Astrocyte of the spinal cord (primary cell): ENCODE data around the gene SOX12.

Source experiments
- DNase-seq: peaks from one replicate; pipeline ENCODE4 v3.0.0; 2011; ENCODE audit warnings: low read depth, low spot score
- H3K4me3 ChIP-seq: 2 replicates; pipeline ENCODE4 v1.5.1; 2011; ENCODE audit warnings: low read depth, mild to moderate bottlenecking, low read length, moderate library complexity
- in situ Hi-C: cut with HindIII; loops from 2 replicates; pipeline ENCODE4 v1.10.0; 2017; ENCODE audit warnings: low sequenced_read_pairs
- TF ChIP-seq, protein P1 (sequence below): IDR thresholded peaks from 2 replicates; pipeline ENCODE4 v1.5.1; 2012; ENCODE audit warnings: low read depth, mild to moderate bottlenecking, low read length, inconsistent platforms

SOX12 gene

DNA sequence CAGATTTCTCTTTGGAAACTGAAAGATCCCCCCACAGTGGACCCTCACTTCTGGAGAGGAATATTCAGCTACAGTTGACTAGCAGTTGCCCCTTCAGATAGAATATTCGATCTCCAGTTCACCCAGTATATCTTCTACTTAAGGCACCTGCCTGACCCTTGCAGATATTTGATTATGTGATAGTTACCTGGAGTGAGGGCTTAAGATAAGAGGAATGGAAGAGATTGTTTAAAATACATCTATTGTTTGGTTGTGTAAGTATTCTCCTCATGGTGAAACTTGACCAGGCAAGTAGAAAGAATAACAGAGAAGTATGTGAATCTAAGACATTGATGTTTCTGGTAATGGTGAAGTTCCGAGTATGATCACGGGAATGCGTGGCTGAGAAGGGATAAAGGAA, 29.5 kb upstream of the SOX12 start:
- H3K4me3 ChIP-seq, result no peak overlapping the region
- TF ChIP-seq, protein P1, sequence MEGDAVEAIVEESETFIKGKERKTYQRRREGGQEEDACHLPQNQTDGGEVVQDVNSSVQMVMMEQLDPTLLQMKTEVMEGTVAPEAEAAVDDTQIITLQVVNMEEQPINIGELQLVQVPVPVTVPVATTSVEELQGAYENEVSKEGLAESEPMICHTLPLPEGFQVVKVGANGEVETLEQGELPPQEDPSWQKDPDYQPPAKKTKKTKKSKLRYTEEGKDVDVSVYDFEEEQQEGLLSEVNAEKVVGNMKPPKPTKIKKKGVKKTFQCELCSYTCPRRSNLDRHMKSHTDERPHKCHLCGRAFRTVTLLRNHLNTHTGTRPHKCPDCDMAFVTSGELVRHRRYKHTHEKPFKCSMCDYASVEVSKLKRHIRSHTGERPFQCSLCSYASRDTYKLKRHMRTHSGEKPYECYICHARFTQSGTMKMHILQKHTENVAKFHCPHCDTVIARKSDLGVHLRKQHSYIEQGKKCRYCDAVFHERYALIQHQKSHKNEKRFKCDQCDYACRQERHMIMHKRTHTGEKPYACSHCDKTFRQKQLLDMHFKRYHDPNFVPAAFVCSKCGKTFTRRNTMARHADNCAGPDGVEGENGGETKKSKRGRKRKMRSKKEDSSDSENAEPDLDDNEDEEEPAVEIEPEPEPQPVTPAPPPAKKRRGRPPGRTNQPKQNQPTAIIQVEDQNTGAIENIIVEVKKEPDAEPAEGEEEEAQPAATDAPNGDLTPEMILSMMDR, result no peak
- in situ Hi-C loops, result no loop called here
- DNase-seq, result no peak

DNA sequence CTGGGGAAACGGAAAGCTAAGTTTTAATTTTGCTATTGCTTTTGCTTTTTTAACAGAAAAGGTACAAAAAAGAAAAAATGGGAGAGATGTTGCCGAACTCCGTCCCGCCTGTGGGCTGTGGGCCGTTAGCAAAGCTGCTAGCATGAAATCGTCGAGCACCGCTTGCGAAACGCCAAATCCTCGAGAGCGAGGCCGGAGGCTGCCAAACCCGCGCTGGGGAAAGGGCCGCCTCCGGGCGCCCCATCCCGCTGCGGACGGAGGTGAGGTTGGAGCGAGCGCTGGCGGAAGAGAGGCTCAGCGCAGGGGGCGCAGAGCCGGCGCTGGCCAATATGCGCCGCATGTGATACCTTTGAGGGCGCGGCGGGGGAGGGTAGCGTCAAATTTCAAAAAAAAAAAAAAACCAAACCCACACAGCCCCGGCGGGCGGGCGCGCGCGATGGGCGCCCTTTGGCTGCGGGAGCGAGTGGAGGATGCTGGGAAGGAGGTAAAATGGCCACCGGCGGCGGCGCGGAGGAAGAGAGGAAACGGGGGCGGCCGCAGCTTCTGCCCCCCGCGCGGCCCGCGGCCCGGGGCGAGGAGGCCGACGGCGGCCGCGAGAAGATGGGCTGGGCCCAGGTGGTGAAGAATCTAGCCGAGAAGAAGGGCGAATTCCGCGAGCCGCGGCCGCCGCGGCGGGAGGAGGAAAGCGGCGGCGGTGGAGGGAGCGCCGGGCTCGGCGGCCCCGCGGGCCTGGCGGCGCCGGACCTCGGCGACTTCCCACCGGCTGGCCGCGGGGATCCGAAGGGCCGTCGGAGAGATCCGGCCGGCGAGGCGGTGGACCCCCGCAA, 28.0 kb upstream of the SOX12 start, which contains the start of gene ZCCHC3:
TSS of gene ZCCHC3 (plus strand) at position 473 of the 827 bp plus-strand sequence. CDS start at position 490, 17 bp downstream.
- DNase-seq, result peak; percentile 97
- in situ Hi-C loops, result no loop called here
- H3K4me3 ChIP-seq, result peak within 1 kb of the TSS; percentile 94
- TF ChIP-seq, protein P1, result peak; percentile 10

DNA sequence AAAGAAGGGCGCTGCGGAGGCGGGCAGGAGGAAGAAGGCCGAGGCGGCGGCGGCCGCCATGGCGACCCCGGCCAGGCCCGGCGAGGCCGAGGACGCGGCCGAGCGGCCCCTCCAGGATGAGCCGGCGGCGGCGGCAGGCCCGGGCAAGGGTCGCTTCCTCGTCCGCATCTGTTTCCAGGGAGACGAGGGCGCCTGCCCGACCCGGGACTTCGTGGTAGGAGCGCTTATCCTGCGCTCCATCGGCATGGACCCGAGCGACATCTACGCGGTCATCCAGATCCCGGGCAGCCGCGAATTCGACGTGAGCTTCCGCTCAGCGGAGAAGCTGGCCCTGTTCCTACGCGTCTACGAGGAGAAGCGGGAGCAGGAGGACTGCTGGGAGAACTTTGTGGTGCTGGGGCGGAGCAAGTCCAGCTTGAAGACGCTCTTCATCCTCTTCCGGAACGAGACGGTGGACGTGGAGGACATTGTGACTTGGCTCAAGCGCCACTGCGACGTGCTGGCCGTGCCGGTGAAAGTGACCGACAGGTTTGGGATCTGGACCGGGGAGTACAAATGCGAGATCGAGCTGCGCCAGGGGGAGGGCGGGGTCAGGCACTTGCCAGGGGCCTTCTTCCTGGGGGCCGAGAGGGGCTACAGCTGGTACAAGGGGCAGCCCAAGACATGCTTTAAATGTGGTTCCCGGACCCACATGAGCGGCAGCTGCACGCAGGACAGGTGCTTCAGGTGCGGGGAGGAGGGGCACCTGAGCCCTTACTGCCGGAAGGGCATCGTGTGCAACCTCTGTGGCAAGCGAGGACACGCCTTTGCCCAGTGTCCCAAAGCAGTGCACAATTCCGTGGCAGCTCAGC, 27.2 kb upstream of the SOX12 start:
- DNase-seq, result peak; percentile 68
- in situ Hi-C loops, result no loop called here
- TF ChIP-seq, protein P1, result no peak
- peak overlapping the region; percentile 94 for H3K4me3 ChIP-seq

DNA sequence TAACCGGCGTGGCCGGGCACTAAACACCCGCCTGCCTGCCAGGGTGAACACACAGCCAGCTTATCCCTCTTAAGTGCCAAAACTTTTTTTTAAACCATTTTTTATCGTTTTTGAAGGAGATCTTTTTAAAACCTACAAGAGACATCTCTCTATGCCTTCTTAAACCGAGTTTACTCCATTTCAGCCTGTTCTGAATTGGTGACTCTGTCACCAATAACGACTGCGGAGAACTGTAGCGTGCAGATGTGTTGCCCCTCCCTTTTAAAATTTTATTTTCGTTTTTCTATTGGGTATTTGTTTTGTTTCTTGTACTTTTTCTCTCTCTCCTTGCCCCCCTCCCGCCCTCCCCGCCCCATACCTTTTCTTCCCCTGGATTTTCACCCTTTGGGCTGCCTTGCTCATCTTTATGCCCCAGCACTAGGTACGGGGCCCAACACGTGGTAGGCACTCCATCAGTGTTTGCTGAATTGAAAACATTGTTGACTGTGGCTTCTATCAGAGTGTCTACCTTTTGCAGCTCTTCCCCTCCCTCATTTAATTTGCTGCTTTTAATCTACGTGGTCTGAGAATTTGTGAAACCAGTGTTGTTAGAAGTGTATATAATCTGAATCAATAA, 26.5 kb upstream of the SOX12 start:
- in situ Hi-C loops, result no loop called here
- peak overlapping the region; percentile 94 for H3K4me3 ChIP-seq
- TF ChIP-seq, protein P1, result no peak
- no peak for DNase-seq

DNA sequence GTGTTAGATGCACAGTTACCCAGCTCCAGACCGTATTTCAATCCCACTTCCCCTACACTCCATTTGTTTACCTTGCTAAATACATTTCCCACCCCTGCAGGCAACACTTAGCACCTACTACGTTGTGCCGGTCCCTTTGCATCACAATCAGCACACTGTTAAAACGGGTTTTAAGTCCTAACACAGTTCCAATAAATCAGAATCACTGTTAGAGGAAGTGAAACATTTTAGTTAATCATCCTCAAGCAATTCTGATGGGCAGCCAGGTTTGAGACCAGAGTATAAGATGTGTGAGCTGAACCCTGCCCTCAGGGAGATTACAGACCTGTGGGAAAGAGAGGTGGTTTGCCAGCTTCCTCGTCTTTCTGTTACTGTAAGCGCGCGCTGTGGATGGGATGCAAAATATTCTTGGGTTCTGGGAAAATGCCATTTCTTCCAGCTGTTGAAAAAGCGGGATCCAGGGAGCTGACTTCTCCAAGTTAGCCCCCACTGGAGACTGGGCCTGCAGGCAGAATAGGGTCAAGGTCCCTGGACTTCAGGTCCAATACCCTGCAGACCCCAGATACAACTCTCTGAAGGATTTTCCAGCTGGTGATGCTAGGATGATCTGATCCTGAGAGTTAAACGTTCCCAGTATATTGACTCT, 24.9 kb upstream of the SOX12 start:
- peak overlapping the region; percentile 94 for H3K4me3 ChIP-seq
- in situ Hi-C loops, result no loop called here
- DNase-seq, result no peak
- TF ChIP-seq, protein P1, result no peak
